Sciatic nerve (tissue), 2 donors: ENCODE measurements around the gene SIPA1L3. TPM values are rescaled to one million over a fixed set of nuclear protein-coding genes. Genes with fewer than 3 reads are reported as not detected.

Experiments
- ATAC-seq: fragments of 200-7000 bp; cut with Tn5 transposase; one replicate; pipeline ENCODE4 v1.9.1; 2020; ENCODE audit warnings: mild to moderate bottlenecking, moderate library complexity
- DNase-seq: peaks from one replicate; pipeline ENCODE4 v3.0.0-alpha.2; 2020; ENCODE audit warnings: low spot score
- intact Hi-C: fragments of 100-400 bp; cut with DNase I; formaldehyde crosslinking; loops from one replicate; pipeline ENCODE4 v1.14.2; 2022
- total RNA-seq: library from RNA; stranded (reverse); fragmentation: NEBNext Ultra II Directional; extraction: Animal tissue kit (Norgen Biotek cat#: 25700); gene quantifications from one replicate; pipeline ENCODE4 v1.2.1, GENCODE V29; 2021
- donor health status: DM: no; HTN: no; CAD: no.
- donor health status: DM: no; HTN: no; CAD: no.

Gene SIPA1L3
- total RNA-seq, 1 donor from 2014 or later = 26.1 TPM

DNA sequence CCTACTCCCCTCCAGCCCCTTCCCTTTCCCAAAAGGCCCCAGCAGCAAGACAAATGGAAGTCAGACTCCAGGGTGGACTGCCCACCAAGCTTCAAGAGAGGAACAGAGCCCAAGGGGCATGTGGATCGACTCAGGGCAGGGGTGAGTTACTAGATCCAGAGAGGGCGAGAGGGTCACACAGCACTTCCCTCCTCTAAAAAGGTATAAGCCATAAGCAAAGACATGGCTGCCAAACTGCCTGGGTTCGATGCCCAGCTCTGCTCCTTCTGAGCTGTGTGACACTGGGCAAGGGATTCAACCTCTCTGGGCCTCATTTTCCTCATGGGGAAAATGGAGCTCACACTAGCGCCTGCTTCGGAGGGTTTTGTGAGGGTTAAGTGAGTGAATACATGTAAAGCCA is 345.4 kb downstream of the SIPA1L3 start:
- DNase-seq (no peak), ATAC-seq (no peak)
- intact Hi-C loops = no loop called here

GRCh38 chr19:38252941-38253691 is 346.1 kb downstream of the SIPA1L3 start:
- intact Hi-C loops = no loop called here
- DNase-seq (no peak), ATAC-seq (no peak)

DNA sequence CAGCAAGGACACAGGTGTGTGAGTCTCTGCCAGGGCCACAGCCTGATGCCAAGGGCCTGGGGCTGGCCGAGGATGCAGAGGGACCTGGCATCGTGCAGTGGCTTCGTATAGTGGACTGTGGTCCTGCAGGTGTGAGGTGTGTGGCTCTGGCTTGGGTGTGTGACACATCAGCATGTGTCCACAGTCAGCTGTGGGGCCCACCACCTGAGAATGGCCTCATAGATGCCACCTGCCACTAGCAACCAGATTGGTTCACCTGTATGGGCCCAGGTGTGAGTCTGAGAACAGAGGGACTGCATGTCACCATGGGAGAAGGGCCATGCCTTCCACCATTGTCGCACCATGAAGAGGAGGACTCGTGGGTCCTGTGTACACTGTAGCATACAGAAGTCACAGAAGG is 346.8 kb downstream of the SIPA1L3 start:
- intact Hi-C loops = no loop called here
- ATAC-seq (no peak), DNase-seq (no peak)

DNA sequence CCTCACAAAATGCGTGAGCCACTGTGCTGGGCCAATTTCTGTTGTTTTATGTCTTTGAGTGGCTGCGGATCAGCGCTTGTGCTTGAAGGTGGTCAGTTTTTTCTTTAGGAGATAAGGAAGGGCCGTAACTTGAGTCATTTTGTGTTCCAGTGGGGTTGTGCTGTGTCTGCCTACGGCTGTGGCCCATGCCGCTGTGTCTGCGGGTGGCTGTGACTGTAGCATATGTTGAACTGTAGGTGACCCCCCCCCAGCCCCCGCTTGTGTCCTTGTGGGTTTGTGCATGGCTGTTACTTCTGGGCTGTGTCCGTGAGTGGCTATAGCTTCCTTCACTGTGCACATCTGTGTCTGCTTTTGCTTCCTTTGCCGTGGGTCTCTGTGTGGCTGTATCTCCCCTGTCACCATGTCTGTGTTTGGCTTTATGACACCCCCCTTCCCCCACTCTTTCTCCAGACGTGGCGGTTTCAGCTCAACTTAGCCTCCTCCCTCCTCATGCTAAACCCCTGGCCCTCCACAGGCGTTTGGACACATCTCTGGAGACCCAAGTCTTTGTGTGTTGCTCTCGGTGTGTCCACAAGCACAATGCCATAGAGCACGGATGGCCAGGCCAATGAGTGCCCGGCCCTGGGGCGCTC is 348.5 kb downstream of the SIPA1L3 start:
- DNase-seq (no peak), ATAC-seq (no peak)
- intact Hi-C loops = no loop called here

Other genes starting within 250 kb of the SIPA1L3 start
- 11.5 TPM for gene ZNF607, start 187.4 kb upstream of the SIPA1L3 start, total RNA-seq
- gene ZNF573, start 127.6 kb upstream of the SIPA1L3 start, total RNA-seq = 22.6 TPM
- not detected for gene WDR87, start 614 bp upstream of the SIPA1L3 start, total RNA-seq